HEK293T (cell line): ENCODE measurements around the gene CEP162.

ENCODE experiments used
- BHLHE40 ChIP-seq: fragments of 450-650 bp; IDR thresholded peaks from 2 replicates; pipeline ENCODE4 v1.6.1; 2016; ENCODE audit warnings: mild to moderate bottlenecking, moderate library complexity, borderline replicate concordance
- ELF4 ChIP-seq: fragments of 450-650 bp; IDR thresholded peaks from 2 replicates; pipeline ENCODE4 v1.6.1; 2017; ENCODE audit warnings: antibody characterized with exemption
- FOXK2 ChIP-seq: fragments of 450-650 bp; IDR thresholded peaks from 2 replicates; pipeline ENCODE4 v1.6.1; 2016; ENCODE audit warnings: mild to moderate bottlenecking
- HDGF ChIP-seq: fragments of 450-650 bp; IDR thresholded peaks from 2 replicates; pipeline ENCODE4 v1.6.1; 2017; ENCODE audit warnings: antibody characterized with exemption, borderline replicate concordance
- NFRKB ChIP-seq: fragments of 450-650 bp; IDR thresholded peaks from 2 replicates; pipeline ENCODE4 v1.6.1; 2016; ENCODE audit warnings: mild to moderate bottlenecking, moderate library complexity
- SP1 ChIP-seq: fragments of 450-650 bp; IDR thresholded peaks from 2 replicates; pipeline ENCODE4 v1.6.1; 2017
- SUZ12 ChIP-seq: fragments of 450-650 bp; IDR thresholded peaks from 2 replicates; pipeline ENCODE4 v1.6.1; 2016; ENCODE audit warnings: mild to moderate bottlenecking

- no peak for TF ChIP-seq NFRKB
- no peak for TF ChIP-seq SP1
- TF ChIP-seq ELF4: no peak
- TF ChIP-seq SUZ12: no peak
- no peak for TF ChIP-seq BHLHE40
- TF ChIP-seq HDGF: no peak
- TF ChIP-seq FOXK2: no peak
Measured at GRCh38 chr6:84107495-84107894, 119.9 kb downstream of the CEP162 start.
